H9 (cell line): ENCODE results near the gene DIP2C. TPM values are rescaled to one million over a fixed set of nuclear protein-coding genes. Genes with fewer than 3 reads are reported as not detected.

ENCODE experiments used
- DNase-seq: peaks from one replicate; pipeline ENCODE4 v3.0.0-alpha.2; 2017
- H2AFZ ChIP-seq: one replicate; pipeline ENCODE4 v1.6.1; 2013; ENCODE audit warnings: mild to moderate bottlenecking, low read length, control low read depth, moderate library complexity
- H2AK5ac ChIP-seq: 2 replicates; pipeline ENCODE4 v1.6.1; 2013; ENCODE audit warnings: low read length, control low read depth, mixed read lengths; ENCODE audit not compliant: insufficient read length
- H2BK120ac ChIP-seq: one replicate; pipeline ENCODE4 v1.6.1; 2013; ENCODE audit warnings: low read depth, mild to moderate bottlenecking, low read length, control low read depth, inconsistent platforms; ENCODE audit not compliant: poor library complexity, severe bottlenecking
- H2BK12ac ChIP-seq: 2 replicates; pipeline ENCODE4 v1.6.1; 2013; ENCODE audit warnings: low read length, control low read depth, mixed read lengths, low read depth; ENCODE audit not compliant: insufficient read length
- H2BK15ac ChIP-seq: 2 replicates; pipeline ENCODE4 v1.6.1; 2013; ENCODE audit warnings: low read depth, low read length, control low read depth
- H2BK20ac ChIP-seq: one replicate; pipeline ENCODE4 v1.6.1; 2013; ENCODE audit warnings: low read depth, mild to moderate bottlenecking, low read length, control low read depth, inconsistent platforms; ENCODE audit not compliant: poor library complexity, severe bottlenecking
- H2BK5ac ChIP-seq: 2 replicates; pipeline ENCODE4 v1.6.1; 2013; ENCODE audit warnings: low read length, control low read depth, mixed read lengths; ENCODE audit not compliant: insufficient read length
- H3K14ac ChIP-seq: 2 replicates; pipeline ENCODE4 v1.6.1; 2013; ENCODE audit warnings: low read length, control low read depth; ENCODE audit not compliant: insufficient read depth
- H3K18ac ChIP-seq: 2 replicates; pipeline ENCODE4 v1.6.1; 2013; ENCODE audit warnings: low read depth, mild to moderate bottlenecking, mixed read lengths, low read length, control low read depth; ENCODE audit not compliant: insufficient read length
- H3K23ac ChIP-seq: 2 replicates; pipeline ENCODE4 v1.6.1; 2013; ENCODE audit warnings: low read length, control low read depth, mixed read lengths, low read depth; ENCODE audit not compliant: insufficient read length
- H3K23me2 ChIP-seq: 2 replicates; pipeline ENCODE4 v1.6.1; 2013; ENCODE audit warnings: low read depth, mild to moderate bottlenecking, mixed read lengths, low read length, control low read depth; ENCODE audit not compliant: insufficient read length, poor library complexity, severe bottlenecking
- H3K27ac ChIP-seq: 2 replicates; pipeline ENCODE4 v1.5.1; 2013; ENCODE audit warnings: low read length, control low read depth, mixed read lengths, low read depth; ENCODE audit not compliant: insufficient read length
- H3K27me3 ChIP-seq: 2 replicates; pipeline ENCODE4 v1.6.1; 2013; ENCODE audit warnings: low read length, control low read depth, inconsistent platforms; ENCODE audit not compliant: insufficient read depth
- H3K4ac ChIP-seq: 2 replicates; pipeline ENCODE4 v1.6.1; 2013; ENCODE audit warnings: low read depth, mild to moderate bottlenecking, control low read depth, inconsistent platforms, low read length, moderate library complexity
- H3K4me1 ChIP-seq: 2 replicates; pipeline ENCODE4 v1.6.1; 2013; ENCODE audit warnings: low read length, control low read depth, inconsistent platforms; ENCODE audit not compliant: insufficient read depth
- H3K4me2 ChIP-seq: 2 replicates; pipeline ENCODE4 v1.6.1; 2013; ENCODE audit warnings: low read length, control low read depth, mixed read lengths; ENCODE audit not compliant: insufficient read length, insufficient read depth
- H3K56ac ChIP-seq: 2 replicates; pipeline ENCODE4 v1.6.1; 2013; ENCODE audit warnings: low read depth, mild to moderate bottlenecking, mixed read lengths, low read length, control low read depth; ENCODE audit not compliant: insufficient read length
- H3K79me1 ChIP-seq: 2 replicates; pipeline ENCODE4 v1.6.1; 2013; ENCODE audit warnings: low read depth, mild to moderate bottlenecking, moderate library complexity, low read length, control low read depth, inconsistent platforms; ENCODE audit not compliant: insufficient read depth, poor library complexity, severe bottlenecking
- H3K79me2 ChIP-seq: 2 replicates; pipeline ENCODE4 v1.6.1; 2013; ENCODE audit warnings: low read length, control low read depth, inconsistent platforms; ENCODE audit not compliant: insufficient read depth
- H3K9ac ChIP-seq: 2 replicates; pipeline ENCODE4 v1.6.1; 2013; ENCODE audit warnings: low read length, control low read depth, mixed read lengths; ENCODE audit not compliant: insufficient read length; ENCODE audit errors: extremely low read depth
- H3K9me3 ChIP-seq: one replicate; pipeline ENCODE4 v1.6.1; 2013; ENCODE audit warnings: low read depth, low read length, inconsistent platforms; ENCODE audit not compliant: control insufficient read depth
- H3T11ph ChIP-seq: one replicate; pipeline ENCODE4 v1.6.1; 2013; ENCODE audit warnings: mild to moderate bottlenecking, low read length, control low read depth, inconsistent platforms
- H4K20me1 ChIP-seq: one replicate; pipeline ENCODE4 v1.6.1; 2013; ENCODE audit not compliant: control insufficient read depth, insufficient read length, insufficient read depth
- H4K5ac ChIP-seq: 2 replicates; pipeline ENCODE4 v1.6.1; 2013; ENCODE audit warnings: low read depth, mild to moderate bottlenecking, mixed read lengths, low read length, control low read depth; ENCODE audit not compliant: insufficient read length
- H4K8ac ChIP-seq: replicated peaks from 2 replicates; pipeline ENCODE4 v1.6.1; 2013; ENCODE audit warnings: low read length, control low read depth, mixed read lengths, low read depth; ENCODE audit not compliant: insufficient read length
- H4K91ac ChIP-seq: 2 replicates; pipeline ENCODE4 v1.6.1; 2013; ENCODE audit warnings: low read depth, mild to moderate bottlenecking, moderate library complexity, mixed read lengths, low read length, control low read depth; ENCODE audit not compliant: insufficient read length
- H3K27ac Mint-ChIP-seq, 3 experiments: 2 replicates in 2 of 3; 3 replicates in 1 of 3; pipeline ENCODE4 v1.8.0; 2020 to 2021; ENCODE audit warnings: mixed read lengths in 3 of 3, mild to moderate bottlenecking in 1 of 3, moderate library complexity in 1 of 3
- H3K27me3 Mint-ChIP-seq: 2 replicates; pipeline ENCODE4 v1.8.0; 2021; ENCODE audit warnings: low read depth, mild to moderate bottlenecking, moderate library complexity, mixed read lengths
- H3K36me3 Mint-ChIP-seq, 3 experiments: 2 replicates in 2 of 3; 3 replicates in 1 of 3; pipeline ENCODE4 v1.8.0; 2020 to 2021; ENCODE audit warnings: low read depth in 3 of 3, mixed read lengths in 3 of 3; ENCODE audit not compliant: insufficient read depth in 1 of 3
- H3K4me1 Mint-ChIP-seq, 2 experiments: 2 replicates each; pipeline ENCODE4 v1.8.0; 2020; ENCODE audit warnings: mixed read lengths in 2 of 2
- H3K4me3 Mint-ChIP-seq, 2 experiments: 2 replicates in 1 of 2; 3 replicates in 1 of 2; pipeline ENCODE4 v1.8.0; 2020 to 2021; ENCODE audit warnings: mild to moderate bottlenecking in 2 of 2, mixed read lengths in 2 of 2, moderate library complexity in 1 of 2
- H3K9me3 Mint-ChIP-seq, 2 experiments: 2 replicates in 1 of 2; 3 replicates in 1 of 2; pipeline ENCODE4 v1.8.0; 2020; ENCODE audit warnings: mild to moderate bottlenecking in 2 of 2, mixed read lengths in 2 of 2, moderate library complexity in 1 of 2
- WGBS: extraction: QIAGEN DNeasy Blood & Tissue Kit; methylation state at CpG from one replicate; pipeline ENCODE4 v1.1.7; 2013; ENCODE audit warnings: missing lambda C conversion rate, low lambda C conversion rate, mixed read lengths; ENCODE audit not compliant: insufficient read length; ENCODE audit errors: extremely low coverage; 5-methylcytosine and 5-hydroxymethylcytosine counted together
- total RNA-seq: library from RNA; stranded (reverse); gene quantifications from 2 replicates; pipeline ENCODE4 v1.2.1, GENCODE V29; 2021
- TF ChIP-seq, protein P1 (sequence below): fragments of 200-600 bp; sonication (generic); conservative IDR thresholded peaks from 3 replicates; pipeline ENCODE4 v1.8.0; 2021; ENCODE audit warnings: antibody characterized with exemption, mild to moderate bottlenecking

The DIP2C gene
- total RNA-seq, 1 experiment from 2014 or later, result 7.9 TPM

DNA sequence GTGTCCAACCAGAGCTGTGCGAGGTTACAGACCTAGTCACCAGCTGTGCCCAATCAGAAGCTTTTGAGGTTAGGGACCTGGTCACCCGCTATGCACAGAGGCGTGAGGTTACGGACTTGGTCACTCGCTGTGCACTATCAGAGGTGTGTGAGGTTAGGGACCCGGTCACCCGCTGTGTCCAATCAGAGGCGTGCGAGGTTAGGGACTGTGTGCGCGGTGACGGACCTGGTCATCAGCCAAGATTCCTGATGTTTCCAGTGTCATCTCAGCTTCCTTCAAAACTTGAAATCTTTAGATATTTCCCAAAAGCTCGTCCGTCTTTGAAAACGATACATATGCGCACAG is 182.1 kb downstream of the DIP2C start:
- Histone ChIP-seq H2AK5ac (no peak overlapping the region), H4K91ac (no peak overlapping the region), H3K18ac (no peak overlapping the region), H2BK120ac (no peak overlapping the region), H3K4me1 (no peaks in the 10 kb centered on the region), H2AFZ (no peak overlapping the region), H3K4ac (no peak overlapping the region), H3K23ac (no peak overlapping the region), H3K27ac (no peak overlapping the region), H4K8ac (no peak overlapping the region), H3K23me2 (no peaks in the 10 kb centered on the region), H2BK12ac (no peak overlapping the region), H4K20me1 (no peaks in the 10 kb centered on the region), H2BK5ac (no peak overlapping the region), H3K4me2 (no peak overlapping the region), H2BK15ac (no peak overlapping the region), H3K14ac (no peak overlapping the region), H3K9ac (no peak overlapping the region), H3T11ph (no peak overlapping the region), H3K27me3 (peaks cover 54% of the 10 kb centered on the region), H3K79me1 (no peaks in the 10 kb centered on the region), H3K9me3 (no peaks in the 10 kb centered on the region), H2BK20ac (no peak overlapping the region), H3K56ac (no peak overlapping the region), H4K5ac (no peak overlapping the region), H3K79me2 (no peaks in the 10 kb centered on the region)
- Mint-ChIP-seq H3K36me3 (peaks cover 1 to 11% (median 3%) of the 10 kb centered on the region in 3 experiments; a peak in 5 of 7 replicates), H3K4me3 (no peak overlapping the region), H3K27me3 (peaks cover 94% of the 10 kb centered on the region), H3K27ac (no peak overlapping the region), H3K9me3 (peaks cover 0 to 5% of the 10 kb centered on the region in 2 experiments; a peak in 2 of 5 replicates), H3K4me1 (peaks cover 6 to 8% of the 10 kb centered on the region in 2 experiments; a peak in 3 of 4 replicates)
- DNase-seq, result no peak
- TF ChIP-seq, protein P1, sequence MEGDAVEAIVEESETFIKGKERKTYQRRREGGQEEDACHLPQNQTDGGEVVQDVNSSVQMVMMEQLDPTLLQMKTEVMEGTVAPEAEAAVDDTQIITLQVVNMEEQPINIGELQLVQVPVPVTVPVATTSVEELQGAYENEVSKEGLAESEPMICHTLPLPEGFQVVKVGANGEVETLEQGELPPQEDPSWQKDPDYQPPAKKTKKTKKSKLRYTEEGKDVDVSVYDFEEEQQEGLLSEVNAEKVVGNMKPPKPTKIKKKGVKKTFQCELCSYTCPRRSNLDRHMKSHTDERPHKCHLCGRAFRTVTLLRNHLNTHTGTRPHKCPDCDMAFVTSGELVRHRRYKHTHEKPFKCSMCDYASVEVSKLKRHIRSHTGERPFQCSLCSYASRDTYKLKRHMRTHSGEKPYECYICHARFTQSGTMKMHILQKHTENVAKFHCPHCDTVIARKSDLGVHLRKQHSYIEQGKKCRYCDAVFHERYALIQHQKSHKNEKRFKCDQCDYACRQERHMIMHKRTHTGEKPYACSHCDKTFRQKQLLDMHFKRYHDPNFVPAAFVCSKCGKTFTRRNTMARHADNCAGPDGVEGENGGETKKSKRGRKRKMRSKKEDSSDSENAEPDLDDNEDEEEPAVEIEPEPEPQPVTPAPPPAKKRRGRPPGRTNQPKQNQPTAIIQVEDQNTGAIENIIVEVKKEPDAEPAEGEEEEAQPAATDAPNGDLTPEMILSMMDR, result no peak
- no CpG with 5 or more reads among the region's 16 CpGs for WGBS
